ENCODE results near the gene MITF. TPM values are rescaled to one million over a fixed set of nuclear protein-coding genes. Genes with fewer than 3 reads are reported as not detected.

Gene MITF
- total RNA-seq, 4 donors from 2014 or later = 71.1 to 139 (median 109) TPM

- Histone ChIP-seq H3K4me1 (peaks cover 20 to 24% of the 10 kb centered on the region in 2 donors), H3K9me3 (no peaks in the 10 kb centered on the region), H3K27me3 (no peaks in the 10 kb centered on the region), H3K4me3 (no peak overlapping the region), H3K36me3 (no peaks in the 10 kb centered on the region), H3K27ac (no peak overlapping the region)
- DNase-seq (no peak), ATAC-seq (no peak)
- intact Hi-C loops (cut with DNase I; ENCODE audit: low total_unique reads) (no loop called here), in situ Hi-C loops (cut with MboI; ENCODE audit: low sequenced_read_pairs in 4 of 4) (no loop called here)
- TF ChIP-seq CTCF (IDR thresholded peaks at IDR 0.05 in 4 of 5, conservative IDR thresholded peaks at IDR 0.05 in 1 of 5) (no peak), POLR2A (IDR thresholded peaks at IDR 0.05) (no peak)
These were observed 151.4 kb downstream of the MITF start for GRCh38 chr3:69890691-69891090.

- in situ Hi-C loops (cut with MboI; ENCODE audit: low sequenced_read_pairs in 4 of 4) = no loop called here
- peaks cover 8 to 11% of the 10 kb centered on the region in 2 donors for H3K4me1 ChIP-seq
These were observed 153.4 kb downstream of the MITF start for GRCh38 chr3:69892706-69893105.

GRCh38 chr3:69893274-69893673, 154.0 kb downstream of the MITF start:
- H3K4me1 ChIP-seq = peaks cover 3 to 5% of the 10 kb centered on the region in 2 donors

More at GRCh38 chr3:69892706-69893105, 153.4 kb downstream of the MITF start:
- no peak for ATAC-seq
- Histone ChIP-seq H3K9me3 (no peaks in the 10 kb centered on the region), H3K27ac (no peak overlapping the region), H3K4me3 (no peak overlapping the region), H3K36me3 (no peaks in the 10 kb centered on the region), H3K27me3 (no peaks in the 10 kb centered on the region)
- intact Hi-C loops (cut with DNase I; ENCODE audit: low total_unique reads) = no loop called here
- no peak for DNase-seq
- TF ChIP-seq CTCF (IDR thresholded peaks at IDR 0.05 in 4 of 5, conservative IDR thresholded peaks at IDR 0.05 in 1 of 5) (no peak), POLR2A (IDR thresholded peaks at IDR 0.05) (no peak)

GRCh38 chr3:69896095-69896494, 156.8 kb downstream of the MITF start:
- no peak overlapping the region for H3K4me3 ChIP-seq
- in situ Hi-C loops (cut with MboI; ENCODE audit: low sequenced_read_pairs in 4 of 4) (no loop called here), intact Hi-C loops (cut with DNase I; ENCODE audit: low total_unique reads) (no loop called here)
- no peaks in the 10 kb centered on the region for H3K36me3 ChIP-seq
- peaks cover 0 to 3% of the 10 kb centered on the region in 2 donors for H3K4me1 ChIP-seq
- no peaks in the 10 kb centered on the region for H3K9me3 ChIP-seq
- TF ChIP-seq POLR2A (IDR thresholded peaks at IDR 0.05) (no peak), CTCF (IDR thresholded peaks at IDR 0.05 in 4 of 5, conservative IDR thresholded peaks at IDR 0.05 in 1 of 5) (no peak)
- H3K27me3 ChIP-seq = no peaks in the 10 kb centered on the region
- no peak overlapping the region for H3K27ac ChIP-seq
- no peak for DNase-seq
- no peak for ATAC-seq

More at GRCh38 chr3:69893274-69893673, 154.0 kb downstream of the MITF start:
- TF ChIP-seq CTCF (IDR thresholded peaks at IDR 0.05 in 4 of 5, conservative IDR thresholded peaks at IDR 0.05 in 1 of 5) = no peak
- no peak for TF ChIP-seq POLR2A (IDR thresholded peaks at IDR 0.05)
- H3K36me3 ChIP-seq = no peaks in the 10 kb centered on the region
- no peak overlapping the region for H3K4me3 ChIP-seq
- DNase-seq (no peak), ATAC-seq (no peak)
- no peak overlapping the region for H3K27ac ChIP-seq
- no peaks in the 10 kb centered on the region for H3K9me3 ChIP-seq
- intact Hi-C loops (cut with DNase I; ENCODE audit: low total_unique reads) (no loop called here), in situ Hi-C loops (cut with MboI; ENCODE audit: low sequenced_read_pairs in 4 of 4) (no loop called here)
- no peaks in the 10 kb centered on the region for H3K27me3 ChIP-seq

- no peaks in the 10 kb centered on the region for H3K9me3 ChIP-seq
- H3K4me3 ChIP-seq = no peak overlapping the region
- in situ Hi-C loops (cut with MboI; ENCODE audit: low sequenced_read_pairs in 4 of 4) (no loop called here), intact Hi-C loops (cut with DNase I; ENCODE audit: low total_unique reads) (no loop called here)
- no peak for ATAC-seq
- no peak overlapping the region for H3K27ac ChIP-seq
- no peak for TF ChIP-seq CTCF (IDR thresholded peaks at IDR 0.05 in 4 of 5, conservative IDR thresholded peaks at IDR 0.05 in 1 of 5)
- TF ChIP-seq POLR2A (IDR thresholded peaks at IDR 0.05) = no peak
- H3K27me3 ChIP-seq = no peaks in the 10 kb centered on the region
- peaks cover 14 to 20% of the 10 kb centered on the region in 2 donors for H3K4me1 ChIP-seq
- no peak for DNase-seq
- no peaks in the 10 kb centered on the region for H3K36me3 ChIP-seq
These were observed 161.1 kb downstream of the MITF start for GRCh38 chr3:69900331-69900730.

Data from gastrocnemius medialis (tissue), 4 donors.